Stimulated activated CD8-positive, alpha-beta memory T cell treated with anti-CD3 and anti-CD28 coated beads, Interleukin-15, amount 100 ng/mL, for 1 hour (primary cell): ENCODE results near the gene CBLL1.

Experiments used
- DNase-seq: peaks from one replicate; pipeline ENCODE4 v3.0.0-alpha.2; 2020; ENCODE audit warnings: low read depth

The CBLL1 gene

DNA sequence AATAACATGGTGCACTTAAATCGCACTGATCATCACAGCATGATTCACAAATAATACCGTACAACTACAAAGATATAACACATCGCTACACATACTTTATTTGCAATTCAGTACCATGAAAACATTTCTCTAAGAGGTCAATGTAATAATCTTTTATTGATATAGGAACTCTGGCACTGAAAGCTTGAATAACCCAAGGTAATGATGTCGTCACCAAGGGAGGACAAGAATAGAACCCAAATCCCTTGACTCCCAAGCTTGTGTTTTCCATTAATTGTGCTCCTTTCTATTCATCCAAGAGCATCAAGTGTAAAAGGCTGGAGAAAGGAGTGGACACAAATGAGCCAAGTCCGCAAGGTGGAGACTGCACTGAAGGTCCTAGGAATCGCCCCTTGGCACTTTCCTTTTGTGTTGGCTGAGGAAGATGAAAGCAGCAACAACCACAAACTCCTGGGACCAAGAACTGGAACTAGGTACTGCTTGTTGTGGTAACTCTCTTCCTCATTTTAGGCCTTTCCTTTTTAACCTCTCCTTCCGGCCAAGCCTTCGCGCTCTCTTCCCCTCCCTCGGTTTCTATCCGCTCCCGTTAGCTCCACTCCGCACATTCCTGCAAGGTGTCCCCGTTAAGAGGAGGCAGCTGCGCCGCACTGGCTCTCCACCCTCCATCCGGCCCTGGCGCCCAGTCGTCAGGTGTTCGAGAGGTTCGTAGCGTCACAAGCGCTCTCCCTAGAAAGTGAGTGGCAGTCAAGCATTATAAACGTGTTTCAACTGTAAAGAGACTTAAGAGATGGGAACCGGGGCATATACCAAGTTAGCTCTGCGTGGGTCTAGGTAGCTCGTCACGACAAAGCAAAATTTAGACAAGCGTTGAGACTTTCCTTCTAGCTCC is 1.0 kb upstream of the CBLL1 start:
- DNase-seq, result no peak

DNA sequence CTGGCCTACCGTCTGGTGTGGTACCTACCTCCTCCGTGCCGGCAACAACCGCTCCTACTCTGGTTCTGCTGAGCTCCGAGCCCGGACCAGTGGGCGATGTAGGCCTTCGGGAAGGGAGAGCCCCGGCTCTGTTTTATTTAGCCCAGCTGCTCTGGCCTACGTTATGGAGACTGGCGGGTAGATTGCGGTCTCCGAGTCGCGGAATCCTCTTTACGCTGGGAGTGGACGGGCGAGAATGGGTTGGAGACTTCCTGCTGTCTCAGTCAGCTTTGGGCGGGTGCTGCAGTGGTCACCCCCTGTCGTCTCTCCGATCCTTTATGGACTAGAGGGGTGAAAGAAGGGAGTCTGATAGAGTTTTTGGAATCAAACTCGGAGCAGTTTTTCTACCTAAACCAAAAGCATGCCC is 406 bp downstream of the CBLL1 start:
- DNase-seq, result no peak

DNA sequence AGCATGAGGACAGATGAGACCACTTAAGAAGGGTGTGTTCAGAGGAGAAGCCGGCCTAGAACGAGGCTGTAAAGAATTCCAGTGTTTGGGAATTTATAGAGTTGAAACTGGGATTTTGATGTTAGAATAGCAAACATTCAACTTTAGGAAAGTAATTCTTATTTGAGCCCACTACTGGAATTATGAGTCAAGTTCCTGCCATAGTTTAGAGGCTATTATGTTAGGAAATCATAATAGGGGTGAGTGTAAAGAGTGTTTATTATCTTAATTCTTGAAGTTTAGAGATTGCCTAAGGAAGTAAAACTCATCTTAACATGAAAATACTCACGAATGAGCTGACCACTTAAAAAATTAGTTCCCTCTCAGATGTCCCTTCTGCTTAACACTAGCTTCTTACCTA is 2.1 kb downstream of the CBLL1 start:
- DNase-seq, result no peak

DNA sequence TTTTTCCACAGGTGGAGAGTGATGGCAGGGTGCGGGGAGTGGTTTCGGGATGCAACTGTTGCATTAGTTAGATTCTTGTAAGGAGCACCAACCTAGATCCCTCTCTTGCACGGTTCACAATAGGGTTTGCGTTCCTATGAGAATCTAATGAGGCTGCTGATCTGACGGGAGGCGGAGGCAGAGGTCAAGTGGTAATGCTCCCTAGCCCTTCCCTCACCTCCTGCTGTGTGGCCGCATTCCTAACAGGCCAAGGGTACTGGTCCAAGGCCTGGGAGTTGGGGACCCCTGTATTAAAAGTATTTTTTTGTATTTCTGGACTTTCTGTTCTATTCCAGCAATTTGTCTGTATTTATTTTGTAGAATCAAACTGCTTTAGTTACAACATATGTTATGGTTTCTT is 7.2 kb downstream of the CBLL1 start:
- no peak for DNase-seq

DNA sequence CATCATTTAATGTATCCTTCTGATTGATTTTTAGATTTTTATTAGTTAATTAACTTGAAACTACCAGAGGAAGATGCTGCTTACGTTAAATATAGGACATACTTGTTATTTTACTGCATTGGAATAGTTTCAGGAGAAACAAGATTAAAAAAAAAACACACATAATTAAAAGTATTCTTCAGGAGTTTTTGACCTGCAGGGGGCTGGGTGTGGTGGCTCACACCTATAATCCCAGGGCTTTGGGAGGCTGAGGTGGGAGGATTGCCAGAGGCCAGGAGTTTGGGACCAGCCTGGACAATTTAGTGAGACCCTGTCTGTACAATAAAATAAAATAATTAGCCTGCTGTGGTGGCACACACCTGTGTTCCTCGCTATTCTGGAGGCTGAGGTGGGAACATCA is 10.7 kb downstream of the CBLL1 start:
- no peak for DNase-seq

DNA sequence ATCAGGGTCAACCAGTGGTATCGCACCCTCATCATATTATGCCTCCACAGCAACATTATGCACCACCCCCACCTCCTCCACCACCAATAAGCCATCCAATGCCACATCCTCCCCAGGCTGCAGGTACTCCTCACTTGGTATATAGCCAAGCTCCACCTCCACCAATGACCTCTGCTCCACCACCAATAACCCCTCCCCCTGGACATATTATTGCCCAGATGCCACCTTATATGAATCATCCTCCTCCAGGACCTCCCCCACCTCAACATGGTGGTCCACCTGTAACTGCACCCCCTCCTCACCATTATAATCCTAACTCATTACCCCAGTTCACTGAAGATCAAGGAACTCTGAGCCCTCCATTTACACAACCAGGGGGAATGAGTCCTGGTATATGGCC is 14.7 kb downstream of the CBLL1 start:
- DNase-seq, result no peak

DNA sequence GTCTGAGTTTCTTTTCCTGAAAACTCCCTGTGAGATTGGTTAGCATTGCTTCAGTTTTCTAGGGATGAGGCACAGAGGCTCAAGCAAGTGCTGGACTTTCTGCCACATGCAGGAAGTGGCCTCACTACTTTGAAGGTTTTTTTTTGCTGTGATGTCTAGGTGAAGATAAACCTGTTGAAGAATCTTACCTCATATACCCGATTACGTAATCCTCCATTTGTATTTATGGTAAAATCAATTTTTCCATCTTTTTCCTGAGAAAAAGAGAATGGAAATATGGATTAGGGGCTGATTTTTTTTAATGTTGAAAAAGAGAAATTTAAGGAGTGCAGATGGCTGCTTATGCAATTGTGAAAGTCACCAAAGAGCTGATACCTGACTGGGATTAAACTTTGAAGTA is 23.4 kb downstream of the CBLL1 start:
- DNase-seq, result no peak

DNA sequence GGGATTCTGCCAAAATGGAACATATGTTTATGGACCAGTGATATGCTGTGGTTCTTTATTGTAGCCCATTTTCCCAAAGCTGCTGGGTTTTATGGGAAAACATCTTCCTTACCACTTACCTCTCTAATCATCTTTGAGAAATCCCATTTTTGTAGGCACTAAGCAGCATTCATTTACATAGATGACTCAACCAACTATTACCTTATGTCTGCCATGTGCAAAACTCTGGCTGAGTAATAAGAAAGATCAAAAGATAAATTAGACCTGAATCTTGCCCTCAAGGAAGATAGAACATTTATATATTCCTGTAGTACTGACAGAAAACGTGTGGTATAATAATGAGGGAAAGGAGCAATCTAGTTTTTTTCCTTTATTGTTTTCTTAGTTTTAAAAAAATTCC is 24.3 kb downstream of the CBLL1 start:
- no peak for DNase-seq

DNA sequence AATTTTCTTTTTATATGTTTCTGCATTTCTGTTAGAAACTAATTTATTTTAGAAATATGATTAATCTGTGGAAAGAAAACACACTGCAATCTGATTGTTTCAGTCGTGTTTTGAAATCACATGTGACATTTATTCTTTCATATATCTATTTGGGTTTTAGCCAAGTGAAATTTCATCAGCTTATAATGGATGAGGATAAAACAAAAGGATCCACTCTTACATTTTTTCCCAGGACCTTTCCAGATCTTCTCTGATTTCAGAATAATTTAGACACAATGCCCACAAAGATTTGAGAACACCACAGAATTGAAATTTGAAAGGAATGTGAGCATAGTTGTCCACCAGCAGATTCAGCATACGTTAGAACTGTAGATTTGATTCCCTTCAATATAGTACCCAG is 29.1 kb downstream of the CBLL1 start:
- DNase-seq, result no peak

DNA sequence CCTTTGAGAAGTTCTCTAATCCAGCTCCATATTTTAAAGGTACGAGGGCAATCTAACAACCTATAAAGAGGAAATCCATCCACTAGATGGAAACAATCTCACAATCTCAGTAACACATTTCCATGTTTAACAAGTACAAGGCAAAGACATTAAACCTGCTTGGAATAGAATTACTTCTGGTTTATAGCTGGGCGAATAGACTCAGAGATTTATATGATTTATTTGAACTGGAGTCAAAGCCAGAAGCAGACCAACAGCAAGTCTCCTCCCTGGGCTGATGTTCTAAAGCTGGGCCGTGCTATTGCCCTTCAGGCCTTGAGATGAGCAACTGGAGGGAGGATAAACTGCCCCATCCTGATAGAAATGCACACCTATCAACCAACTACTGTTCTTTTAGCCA is 33.8 kb downstream of the CBLL1 start:
- no peak for DNase-seq

DNA sequence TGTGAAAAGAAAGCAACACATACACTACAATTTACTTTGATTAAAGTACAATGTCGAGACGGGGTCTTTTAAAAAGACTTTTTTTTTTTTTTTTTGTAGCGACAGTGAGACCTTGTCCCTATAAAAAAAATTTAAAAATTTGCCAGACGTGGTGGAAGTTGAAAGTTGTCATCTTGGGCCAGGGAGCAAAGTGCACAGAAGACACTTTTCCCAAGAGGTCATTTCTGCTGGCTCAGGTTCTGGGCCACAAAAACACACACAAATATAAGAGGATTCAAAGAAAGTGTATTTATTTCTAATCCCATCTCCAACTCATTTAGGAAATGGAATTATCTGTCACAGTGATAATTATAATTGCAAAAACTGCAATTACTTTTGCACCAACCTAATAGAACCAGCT is 34.3 kb downstream of the CBLL1 start:
- no peak for DNase-seq

DNA sequence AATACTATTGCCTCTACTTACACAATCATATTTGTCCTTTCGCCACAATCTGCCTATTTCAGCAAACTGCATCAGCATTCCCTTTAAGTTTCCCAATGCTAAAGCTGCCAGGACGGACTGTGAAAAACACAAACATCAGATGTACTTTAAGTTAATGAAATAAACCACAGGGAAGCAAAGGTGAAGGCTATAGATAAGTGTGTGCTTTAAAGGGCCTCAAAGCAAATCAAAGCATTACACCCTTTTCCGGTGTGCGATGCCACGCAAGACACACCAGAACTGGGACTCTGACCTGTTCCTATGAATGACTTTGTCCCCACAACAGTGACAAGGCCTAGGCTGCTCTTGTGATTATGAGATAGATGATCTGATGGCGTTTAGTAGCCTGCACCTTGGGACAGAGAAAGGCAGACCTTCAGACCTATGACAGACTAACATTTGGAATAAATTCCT is 35.7 kb downstream of the CBLL1 start:
- no peak for DNase-seq

DNA sequence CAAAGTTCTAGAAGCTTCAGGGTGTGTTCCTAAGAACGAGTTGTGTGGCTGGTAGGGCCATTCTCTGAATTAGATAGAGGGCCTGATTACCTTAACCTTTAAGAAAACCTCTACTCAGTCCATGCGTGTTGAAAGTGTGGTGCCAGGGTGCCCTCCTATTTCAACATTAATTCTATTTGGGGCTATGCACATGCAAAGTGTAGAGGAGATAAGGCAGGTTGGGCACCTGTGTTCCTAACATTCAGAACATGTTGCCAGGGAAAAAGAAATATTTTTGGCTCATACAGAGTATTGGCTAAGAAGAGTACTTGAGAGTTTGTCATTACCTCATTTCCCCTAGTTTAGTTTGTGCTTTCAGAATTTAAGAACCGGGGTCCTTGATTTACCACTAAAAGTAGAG is 38.4 kb downstream of the CBLL1 start:
- DNase-seq, result no peak

DNA sequence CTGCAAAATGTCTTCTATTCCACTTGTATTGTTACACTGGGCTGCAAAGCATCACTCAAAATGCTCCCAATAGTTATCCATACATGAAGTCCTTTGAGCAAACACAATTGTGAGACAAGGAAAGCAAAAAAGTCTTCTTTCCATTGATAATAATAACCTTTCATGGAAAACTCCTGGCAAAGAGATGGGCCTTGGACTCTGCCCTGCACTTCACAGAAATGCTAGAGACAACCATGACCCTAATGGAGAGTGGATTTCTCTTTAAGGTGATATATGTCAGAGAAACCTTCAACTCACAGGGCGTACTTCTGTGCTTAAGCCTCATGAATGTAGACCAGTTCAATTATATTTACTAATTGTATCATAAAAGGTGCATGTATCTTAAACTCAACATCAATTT is 39.7 kb downstream of the CBLL1 start:
- DNase-seq, result no peak

DNA sequence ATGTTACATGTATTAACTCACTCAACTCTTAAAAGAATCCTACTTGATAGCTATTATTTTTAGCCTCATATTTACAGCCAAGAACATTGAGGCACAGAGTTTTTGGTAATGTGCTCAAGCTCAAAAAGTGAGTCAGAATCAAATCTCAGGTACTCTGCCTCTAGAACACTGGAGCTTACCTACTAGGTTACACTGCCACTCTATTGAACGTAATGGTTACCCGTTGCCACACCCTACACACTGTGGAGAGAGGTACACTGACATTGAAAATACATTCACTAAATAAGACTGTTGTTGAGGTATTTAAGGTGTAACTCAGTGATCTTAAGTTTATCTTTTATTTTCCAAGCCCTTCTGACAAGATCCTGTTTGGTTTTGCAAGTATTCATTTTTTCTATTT is 41.2 kb downstream of the CBLL1 start:
- no peak for DNase-seq

DNA sequence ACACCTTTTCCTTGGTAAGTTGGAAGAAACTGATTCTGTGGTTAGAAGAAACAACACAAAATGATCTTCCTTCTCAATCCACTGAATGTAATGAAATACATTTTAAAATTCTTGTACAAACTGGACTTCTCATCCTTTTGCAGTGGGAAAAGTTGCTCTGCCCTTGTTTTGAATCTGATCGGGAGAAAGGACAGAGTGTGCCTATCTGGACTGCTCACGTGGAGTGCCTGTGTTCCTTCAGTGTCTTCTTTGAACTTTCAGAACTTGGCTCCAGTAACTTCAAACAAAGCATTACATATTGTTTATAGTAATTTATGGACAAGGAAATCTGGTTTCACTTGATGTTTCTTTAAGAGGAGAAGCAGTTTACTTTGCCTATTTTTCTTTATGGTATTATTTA is 42.0 kb downstream of the CBLL1 start:
- no peak for DNase-seq

DNA sequence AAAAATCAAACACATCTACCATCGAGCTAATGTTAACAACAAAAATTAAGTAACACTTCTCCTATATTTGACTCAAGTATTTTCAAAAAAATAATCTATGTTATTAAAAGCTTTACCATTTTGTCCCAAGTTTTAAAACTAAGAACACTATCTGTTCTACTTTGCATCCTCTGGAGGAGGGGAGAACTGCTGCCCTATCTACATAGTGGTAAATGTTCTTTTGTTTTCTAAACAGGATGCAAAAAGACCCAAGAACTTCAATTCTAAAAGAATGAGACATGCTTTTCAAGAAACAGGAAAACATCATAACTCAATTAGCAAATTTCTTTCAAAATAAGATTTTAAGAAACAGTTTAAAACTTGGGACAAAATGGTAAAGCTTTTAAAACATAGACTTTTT is 44.3 kb downstream of the CBLL1 start:
- DNase-seq, result no peak

DNA sequence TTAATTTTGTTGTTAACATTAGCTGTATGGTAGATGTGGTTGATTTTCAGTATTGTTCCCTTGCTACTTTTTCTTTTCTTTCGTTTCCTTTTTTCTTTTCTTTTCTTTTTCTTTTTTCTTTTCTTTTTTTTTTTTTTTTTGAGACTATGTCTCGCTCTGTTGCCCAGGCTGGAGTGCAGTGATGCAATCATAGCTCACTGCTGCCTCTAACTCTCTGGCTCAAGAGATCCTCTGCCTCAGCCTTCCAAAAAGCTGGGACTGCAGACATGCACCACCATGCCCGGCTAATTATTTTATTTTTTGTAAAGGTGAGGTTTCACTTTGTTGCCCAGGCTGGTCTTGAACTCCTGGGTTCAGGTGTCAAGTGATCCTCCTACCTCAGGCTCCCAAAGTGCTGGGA is 44.7 kb downstream of the CBLL1 start:
- DNase-seq, result no peak

DNA sequence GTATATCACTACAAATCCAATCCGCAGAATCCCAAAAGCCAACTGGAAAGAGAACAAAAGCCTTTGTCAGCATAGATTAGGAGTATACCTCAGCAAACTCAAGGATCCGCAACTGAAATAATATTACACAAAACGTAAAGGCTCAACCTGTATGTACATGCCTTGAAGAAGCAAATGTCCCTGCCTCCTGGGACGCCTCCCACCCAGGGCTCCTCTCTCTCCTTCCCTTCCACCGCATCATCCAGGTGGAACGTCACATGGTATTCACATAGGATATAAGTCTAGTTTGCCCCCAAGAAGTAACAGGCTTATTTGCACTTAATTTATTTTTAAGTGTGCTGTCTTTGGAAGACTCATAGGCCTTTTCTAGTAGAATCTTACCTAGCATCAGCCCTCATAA is 45.7 kb downstream of the CBLL1 start:
- DNase-seq, result no peak

DNA sequence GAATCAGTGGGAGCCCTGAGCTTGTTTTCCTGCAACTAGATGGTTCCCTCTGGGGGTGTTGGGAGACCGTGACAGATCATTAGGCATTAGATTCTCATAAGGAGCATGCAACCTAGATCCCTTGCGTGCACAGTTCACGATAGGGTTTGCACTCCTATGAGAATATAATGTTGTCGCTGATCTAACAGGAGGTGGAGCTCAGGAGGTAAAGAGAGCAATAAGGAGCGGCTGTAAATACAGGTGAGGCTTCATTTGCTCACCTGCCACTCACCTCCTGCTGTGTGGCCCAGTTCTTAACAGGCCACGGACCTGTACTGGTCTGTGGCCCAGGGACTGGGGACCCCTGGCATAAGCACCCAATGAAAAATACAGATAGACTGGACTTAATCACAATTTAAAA is 48.4 kb downstream of the CBLL1 start:
- DNase-seq, result no peak

DNA sequence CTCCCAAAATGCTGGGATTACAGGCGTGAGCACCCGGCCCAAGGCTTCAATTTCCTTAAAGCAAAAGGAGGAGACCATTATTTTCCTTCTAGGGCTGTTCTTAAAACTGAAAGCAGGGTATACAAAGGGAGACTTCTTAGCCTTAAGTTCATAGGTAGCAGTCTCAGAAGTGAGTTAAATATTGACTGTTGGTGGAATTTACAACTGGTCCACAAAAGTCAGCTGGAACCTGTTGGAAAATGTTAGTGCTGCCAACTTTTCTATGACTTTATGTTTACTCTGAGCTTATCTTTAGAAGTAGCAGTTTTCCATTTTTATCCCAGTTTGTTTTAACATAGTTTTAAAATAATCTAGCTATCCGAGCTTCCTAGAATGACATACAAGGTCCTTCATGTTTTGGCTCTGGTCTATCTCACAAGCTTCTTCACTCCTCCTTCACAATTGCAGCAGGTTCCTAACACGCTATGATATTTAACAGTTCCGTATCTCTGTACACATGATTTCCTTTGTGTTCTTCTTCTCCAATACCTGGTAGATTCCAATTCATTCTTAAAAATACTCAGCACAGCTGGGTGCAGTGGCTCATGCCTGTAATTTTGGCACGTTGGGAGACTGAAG is 55.8 kb downstream of the CBLL1 start:
- DNase-seq, result no peak

DNA sequence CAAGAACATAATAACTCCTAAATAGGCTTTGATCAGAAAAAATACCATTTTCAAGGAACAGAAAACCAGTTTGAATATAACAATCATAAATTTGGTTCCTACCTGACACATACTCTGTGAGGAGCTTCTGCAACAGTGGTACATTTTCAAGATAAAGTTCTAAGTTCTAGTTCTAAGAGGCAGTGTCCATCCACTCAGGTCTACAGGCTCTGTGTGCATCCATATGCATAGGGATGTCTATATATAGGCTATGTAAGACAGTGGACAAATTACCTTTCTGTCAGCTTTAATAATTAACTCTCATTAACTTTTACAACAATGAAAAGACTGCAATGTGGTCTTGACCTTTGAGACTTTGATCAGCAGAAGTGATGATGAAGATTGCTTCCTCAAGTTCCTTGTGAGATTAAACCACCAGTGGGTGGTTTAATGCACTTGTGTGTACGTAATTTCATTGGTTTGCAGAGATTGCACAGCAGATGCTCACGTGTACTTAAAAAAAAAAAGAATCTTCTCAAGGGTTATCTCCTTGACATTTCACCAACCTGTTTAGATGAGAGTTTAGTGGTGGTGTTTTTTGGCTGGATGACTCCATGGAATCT is 59.2 kb downstream of the CBLL1 start, which contains the start of gene SLC26A3:
TSS of gene SLC26A3 (minus strand) at position 215 of the 602 bp plus-strand sequence. CDS start 8,714 bp downstream, outside the sequence.
- DNase-seq, result no peak

DNA sequence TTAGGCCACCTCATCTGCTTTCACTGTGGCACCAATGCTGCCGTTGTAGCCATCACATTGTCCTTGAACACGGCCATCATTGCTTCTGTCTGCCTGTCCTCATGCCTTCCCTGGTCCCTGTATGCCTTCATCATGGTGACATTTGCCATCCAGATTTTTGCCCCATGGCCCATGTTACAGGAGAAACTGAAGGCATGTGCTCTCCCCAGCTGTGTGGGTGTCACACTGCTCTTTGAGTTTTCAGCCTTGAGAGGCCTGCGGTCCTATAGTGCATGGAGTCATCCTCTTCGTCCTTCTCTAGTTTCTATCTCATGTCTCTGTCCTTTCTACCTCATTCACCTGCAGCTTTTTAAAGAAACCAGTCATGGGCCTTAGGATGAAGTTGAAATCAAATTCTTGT is 65.2 kb downstream of the CBLL1 start:
- no peak for DNase-seq
